GM21737 (cell line): Measurements from ENCODE around the gene ADM5.

Experiments
- ATAC-seq: cut with Tn5 transposase; IDR thresholded peaks from one replicate; pipeline ENCODE4 v1.9.1; 2021; ENCODE audit warnings: mild to moderate bottlenecking, moderate library complexity; ENCODE audit not compliant: unreplicated experiment

ADM5 gene

DNA sequence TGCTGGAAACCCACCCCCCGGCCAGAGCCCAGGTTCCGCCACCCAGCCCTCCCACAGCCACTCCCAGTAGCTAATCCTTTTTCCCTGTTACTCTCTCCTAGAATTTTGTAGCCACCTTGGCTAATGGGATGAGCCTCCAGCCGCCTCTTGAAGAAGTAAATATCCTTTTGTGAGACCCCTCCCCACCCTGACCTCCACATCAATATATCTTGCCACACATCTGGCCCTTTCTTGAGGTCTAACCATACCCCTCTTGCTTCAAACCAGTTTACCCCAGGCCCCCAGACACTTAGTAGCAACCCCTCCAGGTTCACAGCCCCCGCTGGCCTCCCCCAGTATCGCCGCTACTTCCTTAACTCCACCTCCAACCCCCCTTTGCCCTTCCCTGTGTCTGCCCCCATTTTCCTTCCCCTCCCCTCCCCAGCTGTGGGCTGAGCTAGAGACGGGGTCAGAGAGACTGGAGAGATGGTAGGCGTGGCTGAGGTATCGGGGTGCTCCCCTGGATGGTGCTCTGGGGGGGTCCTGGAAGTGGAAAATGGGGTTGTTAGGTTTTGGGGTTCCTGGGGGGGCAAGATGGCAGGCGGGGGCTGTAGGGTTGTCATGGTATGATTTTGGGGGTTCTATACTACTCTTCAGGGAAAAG is 9.5 kb upstream of the ADM5 start:
- no peak for ATAC-seq

DNA sequence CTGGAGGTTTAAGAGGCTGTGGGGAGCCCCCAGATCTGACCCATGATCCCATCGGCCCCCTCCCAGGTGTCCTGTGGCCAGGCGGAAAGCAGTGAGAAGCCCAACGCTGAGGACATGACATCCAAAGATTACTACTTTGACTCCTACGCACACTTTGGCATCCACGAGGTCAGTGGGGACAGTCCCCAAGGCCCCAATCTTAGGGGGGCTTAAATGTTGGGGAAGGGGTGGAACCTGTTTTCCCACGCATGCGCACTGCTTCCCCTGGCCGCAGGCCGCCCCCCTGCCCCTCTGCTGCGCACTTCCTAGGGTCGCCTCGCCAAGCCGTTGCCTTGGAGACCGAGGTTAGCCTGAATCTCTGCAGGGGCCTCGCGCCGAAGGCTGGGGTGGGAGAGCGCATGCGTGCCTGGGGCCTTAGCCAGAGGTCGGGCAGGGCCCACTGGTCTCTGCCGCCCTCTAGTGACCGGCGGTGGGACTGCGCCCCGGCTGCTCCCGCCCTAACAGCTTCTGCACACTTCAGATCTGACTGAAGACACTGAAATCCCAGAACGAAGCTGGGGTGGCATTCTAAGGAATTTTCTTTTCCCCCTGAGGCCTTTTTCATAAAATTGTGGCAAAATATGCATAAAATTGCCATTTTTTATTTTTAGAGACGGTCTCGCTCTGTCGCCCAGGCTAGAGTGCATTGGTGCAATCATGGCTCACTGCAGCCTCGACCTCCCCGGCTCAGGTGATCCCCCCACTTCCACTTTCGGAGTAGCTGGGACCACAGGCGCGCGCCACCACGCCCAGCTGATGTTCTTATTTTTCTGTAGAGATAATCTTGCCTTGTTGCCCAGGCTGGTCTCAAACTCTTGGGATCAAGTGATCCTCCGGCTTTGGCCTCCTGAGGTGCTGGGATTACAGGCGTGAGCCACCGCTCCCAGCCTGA is 8.7 kb upstream of the ADM5 start:
- no peak for ATAC-seq

DNA sequence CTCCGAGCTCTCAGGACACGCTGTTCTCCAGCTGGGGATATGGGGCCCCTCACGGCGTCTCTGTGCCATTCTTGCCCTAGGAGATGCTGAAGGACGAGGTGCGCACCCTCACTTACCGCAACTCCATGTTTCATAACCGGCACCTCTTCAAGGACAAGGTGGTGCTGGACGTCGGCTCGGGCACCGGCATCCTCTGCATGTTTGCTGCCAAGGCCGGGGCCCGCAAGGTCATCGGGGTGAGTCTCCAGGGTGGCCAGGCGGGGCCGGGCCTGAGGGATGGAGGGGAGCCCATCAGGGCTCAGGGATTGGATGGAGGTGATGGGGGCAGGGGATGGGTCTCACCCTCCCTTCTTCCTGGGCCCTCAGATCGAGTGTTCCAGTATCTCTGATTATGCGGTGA is 7.6 kb upstream of the ADM5 start:
- ATAC-seq = no peak

DNA sequence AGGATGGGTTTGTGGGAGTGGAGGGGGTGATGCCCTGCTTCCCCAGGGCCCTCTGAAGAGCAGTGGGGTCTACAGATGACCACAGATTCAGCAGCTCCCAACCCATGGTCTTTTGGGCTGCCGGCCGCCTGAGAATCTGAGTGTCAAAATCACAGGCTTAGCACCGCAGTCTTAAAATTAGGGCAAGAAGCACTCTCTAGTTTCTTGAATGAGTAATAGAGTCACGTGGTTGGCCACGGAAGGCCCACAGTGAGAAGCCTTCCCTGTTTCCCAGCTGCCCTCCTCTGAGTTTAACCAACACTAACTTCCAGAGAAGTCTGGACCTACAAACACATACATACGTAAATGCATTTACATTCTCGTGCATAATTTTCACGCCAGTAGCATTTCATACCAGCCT is 7.1 kb upstream of the ADM5 start:
- ATAC-seq = no peak

DNA sequence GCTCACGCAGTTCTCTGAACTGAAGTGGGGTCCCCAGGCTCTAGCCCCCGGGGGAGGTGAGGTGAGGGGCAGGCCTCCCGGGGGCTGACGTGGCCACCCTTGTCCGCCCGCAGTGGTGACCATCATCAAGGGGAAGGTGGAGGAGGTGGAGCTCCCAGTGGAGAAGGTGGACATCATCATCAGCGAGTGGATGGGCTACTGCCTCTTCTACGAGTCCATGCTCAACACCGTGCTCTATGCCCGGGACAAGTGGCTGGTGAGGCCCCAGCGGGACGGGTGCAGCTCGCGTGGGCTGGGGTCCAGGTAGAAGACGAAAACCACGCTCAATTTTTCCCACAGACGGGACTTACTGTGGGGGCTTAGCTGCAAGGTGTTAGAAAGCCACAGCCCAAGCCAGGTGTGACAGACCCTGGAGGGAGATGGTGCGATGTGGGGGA is 5.6 kb upstream of the ADM5 start:
- no peak for ATAC-seq

DNA sequence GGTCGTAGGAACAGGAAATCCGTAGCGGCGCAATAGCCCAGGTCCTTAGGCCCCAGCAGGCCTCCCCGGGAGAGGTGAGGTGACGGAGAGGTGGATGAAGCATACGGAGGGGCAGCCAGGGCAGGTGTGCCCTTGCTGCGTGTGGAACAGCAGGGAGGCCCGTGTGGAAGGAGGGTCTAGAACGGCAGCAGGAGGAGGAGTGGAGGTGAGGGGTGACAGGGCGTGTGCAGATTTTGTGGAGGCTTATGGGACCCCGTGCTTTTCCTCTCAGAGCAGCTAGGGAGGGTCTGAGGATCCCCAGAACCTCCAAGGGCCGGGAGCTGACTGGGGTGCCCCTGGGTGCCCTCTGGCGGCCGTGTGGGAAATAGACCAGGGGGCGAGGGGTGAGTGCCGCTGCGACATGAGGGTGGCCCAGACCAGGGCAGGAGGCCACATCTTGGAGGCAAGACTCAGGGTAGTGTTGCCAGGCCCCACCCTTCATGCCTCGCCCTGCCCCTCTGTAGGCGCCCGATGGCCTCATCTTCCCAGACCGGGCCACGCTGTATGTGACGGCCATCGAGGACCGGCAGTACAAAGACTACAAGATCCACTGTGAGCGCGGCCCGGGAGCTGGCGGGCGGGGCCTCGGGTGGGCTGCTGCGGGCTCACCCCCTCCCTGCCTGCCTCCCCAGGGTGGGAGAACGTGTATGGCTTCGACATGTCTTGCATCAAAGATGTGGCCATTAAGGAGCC is 5.0 kb upstream of the ADM5 start:
- no peak for ATAC-seq

DNA sequence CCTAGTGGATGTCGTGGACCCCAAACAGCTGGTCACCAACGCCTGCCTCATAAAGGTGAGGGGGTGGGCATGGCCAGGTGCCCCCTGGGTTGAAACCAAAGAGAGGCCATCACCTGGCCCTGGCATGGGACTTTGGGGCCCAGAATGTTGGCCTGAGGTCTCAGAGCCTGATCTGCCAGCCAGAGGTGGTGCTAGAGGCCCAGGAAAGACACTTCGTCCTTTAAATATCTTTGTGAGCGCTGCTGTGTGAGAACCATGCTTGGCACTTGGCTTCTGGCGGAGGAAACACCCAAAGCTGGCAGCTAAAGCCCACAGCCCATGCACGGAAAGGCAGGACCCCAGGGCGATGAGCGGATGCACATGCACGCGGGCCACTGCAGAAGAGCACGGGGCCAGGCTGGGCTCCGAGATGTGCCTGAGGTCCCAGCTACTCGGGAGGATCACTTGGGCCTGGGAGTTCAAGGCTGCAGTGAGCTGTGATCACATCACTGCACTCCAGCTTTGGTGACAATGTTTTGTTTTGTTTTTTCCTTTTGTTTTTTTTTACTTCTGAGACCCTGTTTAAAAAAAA is 4.3 kb upstream of the ADM5 start:
- ATAC-seq = no peak

DNA sequence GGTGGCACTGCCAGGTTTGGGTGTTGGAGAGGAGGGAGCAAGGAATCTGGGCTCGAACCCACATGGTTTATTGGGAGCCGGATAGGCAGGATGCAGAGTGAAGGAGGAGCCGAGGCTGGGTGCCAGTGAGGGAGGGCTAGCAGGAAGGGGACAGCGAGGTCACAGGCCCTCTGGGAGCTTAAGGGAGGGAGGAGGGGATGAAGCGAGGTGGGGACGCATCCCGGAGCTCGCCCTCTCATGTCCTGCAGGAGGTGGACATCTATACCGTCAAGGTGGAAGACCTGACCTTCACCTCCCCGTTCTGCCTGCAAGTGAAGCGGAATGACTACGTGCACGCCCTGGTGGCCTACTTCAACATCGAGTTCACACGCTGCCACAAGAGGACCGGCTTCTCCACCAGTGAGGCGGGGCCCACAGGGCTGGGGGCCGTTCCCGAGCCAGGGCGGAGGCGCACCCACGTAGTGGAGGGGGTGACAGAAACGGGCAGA is 3.5 kb upstream of the ADM5 start:
- no peak for ATAC-seq

DNA sequence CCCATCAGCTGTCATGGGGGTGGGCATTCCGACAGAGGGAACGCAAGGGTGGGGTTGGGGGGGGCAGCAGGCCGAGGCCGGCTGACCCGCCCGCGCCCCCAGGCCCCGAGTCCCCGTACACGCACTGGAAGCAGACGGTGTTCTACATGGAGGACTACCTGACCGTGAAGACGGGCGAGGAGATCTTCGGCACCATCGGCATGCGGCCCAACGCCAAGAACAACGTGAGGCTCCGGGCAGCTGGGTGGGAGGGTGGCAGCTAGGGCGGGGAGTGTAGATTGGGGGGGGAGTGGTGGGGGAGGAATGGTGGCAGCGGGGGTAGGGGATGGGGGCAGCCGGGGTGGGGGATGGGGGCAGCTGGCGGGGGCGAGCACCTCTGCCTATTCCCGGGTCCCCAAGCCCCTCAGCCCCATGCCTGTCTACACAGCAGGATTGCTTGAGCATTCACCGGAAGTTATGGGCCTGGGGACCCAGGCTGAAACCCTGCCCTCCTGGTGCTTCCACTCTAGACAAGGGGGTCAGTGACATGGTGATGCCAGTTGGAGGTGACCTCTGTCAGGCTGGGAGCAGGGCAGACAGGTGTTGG is 2.8 kb upstream of the ADM5 start:
- no peak for ATAC-seq

DNA sequence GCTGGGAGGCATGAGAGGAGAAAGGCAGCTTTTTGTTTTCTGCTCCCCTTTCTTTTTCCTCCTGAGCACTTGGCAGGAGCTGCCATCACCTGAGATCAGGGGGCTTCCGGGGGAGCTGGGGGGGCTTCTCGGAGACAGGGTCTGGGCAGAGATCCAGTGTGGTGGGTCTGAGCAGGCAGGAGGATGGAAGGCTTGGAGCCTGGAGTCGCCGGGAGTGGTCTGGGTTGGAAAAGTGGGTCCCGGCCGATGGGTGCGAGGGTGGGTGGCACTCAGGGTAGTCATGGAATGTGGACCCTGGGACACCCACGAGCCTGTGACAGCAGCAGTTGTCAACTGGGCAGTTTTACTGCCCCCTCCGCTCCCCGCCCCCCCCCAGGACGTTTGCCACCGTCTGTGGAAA is 2.2 kb upstream of the ADM5 start:
- no peak for ATAC-seq

DNA sequence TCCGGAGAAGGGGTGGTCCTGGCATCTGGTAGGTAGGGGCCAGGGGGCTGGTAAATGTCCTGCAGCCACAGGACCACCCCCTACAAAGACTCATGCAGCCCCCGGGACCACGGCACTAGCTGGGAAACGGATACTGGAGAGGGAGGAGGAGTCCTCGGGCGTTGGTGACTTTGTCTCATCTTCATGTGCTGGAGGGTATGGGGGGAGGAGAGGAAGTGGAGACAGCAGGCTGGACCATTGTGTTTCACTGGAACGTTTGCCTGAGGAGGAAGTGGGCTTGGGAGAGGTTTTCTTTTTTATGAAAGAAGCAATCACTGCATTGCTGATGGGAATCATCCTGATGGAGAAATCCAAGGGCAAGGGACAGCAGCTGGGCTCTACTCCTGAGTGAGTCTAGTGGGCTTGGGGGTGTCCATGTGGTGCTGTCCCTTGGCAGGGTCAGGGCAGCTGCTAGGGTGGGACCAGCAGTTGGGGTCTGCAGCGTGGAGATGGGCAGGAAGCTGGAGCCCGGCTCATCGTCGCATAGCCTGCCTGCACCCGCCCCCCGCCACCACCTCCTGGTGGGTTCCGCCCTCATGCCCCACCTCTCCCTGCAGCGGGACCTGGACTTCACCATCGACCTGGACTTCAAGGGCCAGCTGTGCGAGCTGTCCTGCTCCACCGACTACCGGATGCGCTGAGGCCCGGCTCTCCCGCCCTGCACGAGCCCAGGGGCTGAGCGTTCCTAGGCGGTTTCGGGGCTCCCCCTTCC is 1.7 kb upstream of the ADM5 start:
- ATAC-seq = no peak

DNA sequence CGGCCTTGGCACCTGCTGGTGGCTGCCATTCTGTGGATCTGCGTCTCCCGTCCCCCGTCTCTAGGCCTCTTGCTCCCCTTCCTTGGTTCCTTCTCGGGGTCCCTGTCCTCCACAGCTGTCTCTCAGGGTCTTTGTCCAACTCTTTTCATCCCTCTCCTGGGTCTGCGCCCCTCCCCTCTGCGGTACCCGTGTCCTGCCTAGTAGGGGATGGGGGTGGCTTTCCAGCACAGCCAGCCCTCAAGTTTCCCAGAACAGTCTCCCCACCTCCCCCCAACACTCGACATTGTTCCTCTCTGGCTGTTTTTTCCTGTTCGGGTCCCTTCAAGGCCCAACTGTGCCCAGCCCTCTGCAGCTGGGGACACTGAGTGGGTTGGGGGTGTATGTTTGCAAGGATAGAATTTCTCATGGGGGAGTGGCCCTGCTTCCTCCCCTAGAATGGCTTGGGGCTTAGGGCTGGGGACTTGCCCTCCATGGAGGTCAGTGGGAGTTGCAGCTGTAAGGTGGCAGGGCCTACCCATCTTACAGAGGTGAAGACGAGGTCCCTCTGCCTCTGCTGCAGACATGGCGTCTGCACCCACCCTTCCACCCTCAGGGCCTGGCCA is 762 bp upstream of the ADM5 start:
- no peak for ATAC-seq

DNA sequence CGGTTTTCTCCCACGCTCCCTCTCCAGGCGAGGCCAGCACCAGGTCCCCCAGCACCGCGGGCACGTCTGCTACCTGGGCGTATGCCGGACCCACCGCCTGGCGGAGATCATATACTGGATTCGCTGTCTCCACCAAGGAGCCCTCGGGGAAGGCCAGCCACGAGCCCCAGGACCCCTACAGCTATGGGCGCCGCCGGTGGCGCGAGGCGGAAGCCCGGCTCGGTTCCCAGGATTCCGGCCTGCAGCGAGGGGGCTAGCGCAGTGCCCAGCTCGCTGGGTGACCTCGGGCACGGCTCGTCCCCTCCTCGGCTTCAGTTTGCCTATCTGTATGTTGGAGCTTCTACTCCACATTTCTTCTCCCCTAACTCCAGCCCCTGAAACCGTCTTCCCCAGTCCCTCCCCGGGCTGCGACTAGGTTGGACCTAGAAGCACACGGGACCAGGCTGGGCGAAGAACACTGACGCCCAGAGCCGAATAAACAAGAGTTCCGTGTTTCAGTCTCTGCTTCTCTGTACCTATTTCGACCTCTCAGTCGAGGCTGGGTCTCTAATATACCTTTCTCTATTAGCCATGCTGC is 773 bp downstream of the ADM5 start:
- ATAC-seq = no peak

DNA sequence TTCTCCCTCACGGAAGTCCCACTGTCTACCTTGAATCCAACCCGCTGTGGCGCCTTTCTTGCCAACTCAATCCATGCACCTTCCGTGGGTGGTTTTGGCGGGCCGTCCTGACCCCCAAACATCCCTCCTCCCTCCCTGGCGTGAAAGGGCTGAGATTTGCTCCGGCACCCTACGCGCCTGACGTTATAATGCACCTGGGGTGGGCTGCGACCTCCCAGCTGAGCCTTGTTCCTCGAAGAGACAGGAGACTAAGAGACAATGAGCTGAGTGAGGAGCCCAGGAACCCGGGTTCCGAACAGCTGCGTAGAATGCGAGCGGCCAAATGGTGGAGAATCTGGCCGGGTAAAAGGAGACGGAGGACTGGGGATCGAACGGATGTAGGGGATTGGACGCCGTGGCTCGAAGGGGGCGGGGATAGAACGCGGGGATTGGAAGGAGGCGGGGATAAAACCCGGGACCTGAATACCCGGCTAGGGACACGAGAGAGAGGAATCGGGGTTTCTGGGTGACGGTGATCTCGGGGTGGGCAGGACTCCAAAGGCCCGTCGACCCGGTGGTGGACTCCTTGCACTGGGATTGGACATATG is 1.4 kb downstream of the ADM5 start, which contains the start of gene CPT1C:
CPT1C (plus strand) TSS at position 461 of the 587 bp plus-strand sequence. CDS start 1,137 bp downstream, outside the sequence.
- no peak for ATAC-seq

DNA sequence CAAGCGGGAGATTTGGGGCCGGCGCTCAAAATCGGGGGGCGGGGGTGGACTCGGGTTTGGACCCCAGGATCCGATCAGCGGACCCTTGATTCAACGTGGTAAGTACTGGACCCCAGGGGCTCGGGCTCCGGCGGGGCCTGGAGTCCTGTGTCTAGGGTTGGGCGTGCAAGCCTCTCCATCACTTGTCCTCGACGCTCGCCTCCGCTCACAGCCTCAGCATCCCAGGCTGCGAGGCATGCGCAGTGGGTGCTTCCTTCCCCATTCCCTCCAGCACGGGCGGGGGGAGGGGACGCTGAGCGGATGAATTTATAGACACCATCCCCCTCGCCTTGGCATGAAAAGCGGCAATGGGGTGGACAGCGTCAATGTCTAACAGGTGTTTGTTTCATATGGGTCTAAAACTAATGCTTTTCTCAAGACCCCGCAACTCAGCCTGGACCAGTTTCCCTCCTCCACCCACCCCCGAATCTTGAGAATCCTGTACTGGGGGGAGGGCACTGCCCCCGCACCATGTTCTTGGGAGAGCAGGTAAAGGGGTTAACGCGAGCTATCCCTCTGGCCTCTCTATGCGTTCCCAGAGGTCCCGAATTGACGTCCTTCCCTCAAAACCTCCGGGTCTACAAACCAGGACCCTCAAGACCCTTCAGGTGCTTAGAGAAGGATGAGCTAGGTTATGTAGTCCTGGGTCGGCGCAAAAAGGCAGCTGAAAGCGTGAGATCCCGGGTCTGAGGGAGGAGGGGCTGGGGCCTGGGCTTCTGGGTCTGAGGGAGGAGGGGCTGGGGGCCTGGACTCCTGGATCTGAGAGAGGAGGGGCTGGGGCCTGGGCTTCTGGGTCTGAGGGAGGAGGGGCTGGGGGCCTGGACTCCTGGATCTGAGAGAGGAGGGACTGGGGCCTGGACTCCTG is 2.1 kb downstream of the ADM5 start:
- ATAC-seq = no peak

DNA sequence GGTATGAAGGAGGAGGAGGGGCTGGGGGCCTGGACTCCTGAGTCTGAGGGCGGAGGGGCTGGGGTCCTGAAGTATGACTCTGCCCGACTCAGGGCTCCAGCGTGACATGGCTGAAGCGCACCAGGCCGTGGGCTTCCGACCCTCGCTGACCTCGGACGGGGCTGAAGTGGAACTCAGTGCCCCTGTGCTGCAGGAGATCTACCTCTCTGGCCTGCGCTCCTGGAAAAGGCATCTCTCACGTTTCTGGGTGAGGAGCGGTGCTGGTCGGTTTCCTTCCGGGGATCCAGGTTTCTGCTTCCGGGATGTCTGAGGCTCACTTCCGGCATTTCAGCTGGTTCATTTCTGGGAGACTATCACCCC is 2.7 kb downstream of the ADM5 start:
- ATAC-seq = no peak

DNA sequence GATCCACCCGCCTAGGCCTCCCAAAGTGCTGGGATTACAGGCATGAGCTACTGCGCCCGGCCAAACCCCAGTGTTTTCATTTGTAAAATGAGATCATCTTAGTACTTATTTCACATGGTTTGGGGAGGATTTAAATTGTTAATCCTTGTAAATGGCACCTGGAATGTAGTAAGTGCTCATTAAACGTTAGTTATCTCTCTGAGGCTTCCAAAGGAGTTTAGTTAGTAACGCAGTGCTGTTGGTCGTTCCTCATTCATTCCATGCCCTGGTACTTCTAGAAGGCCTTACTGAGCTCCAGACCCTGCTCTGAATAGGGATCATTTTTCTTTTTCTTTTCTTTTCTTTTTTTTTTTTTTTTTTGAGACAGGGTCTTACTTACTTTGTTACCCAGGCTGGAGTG is 6.7 kb downstream of the ADM5 start:
- no peak for ATAC-seq

DNA sequence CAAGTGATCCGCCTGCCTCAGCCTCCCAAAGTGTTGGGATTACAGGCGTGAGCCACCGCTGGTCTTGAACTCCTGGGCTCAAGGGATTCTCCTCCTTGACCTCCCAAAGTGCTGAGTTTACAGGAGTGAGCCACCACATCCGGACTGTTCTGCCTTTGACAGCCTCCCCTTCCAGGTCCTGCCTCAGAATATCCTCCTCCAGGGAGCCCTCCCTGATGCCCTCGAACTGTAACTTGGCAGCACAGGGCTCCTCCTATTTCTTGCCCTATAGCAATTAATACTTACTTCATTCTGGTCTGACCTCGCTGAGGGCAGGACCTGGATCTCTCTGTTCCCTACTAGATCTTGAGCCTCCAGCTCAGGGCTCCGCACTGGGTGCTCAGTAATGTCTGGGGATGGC is 7.5 kb downstream of the ADM5 start:
- ATAC-seq = no peak
